GM12878 (cell line): ENCODE data around the gene C17orf78. TPM values are rescaled to one million over a fixed set of nuclear protein-coding genes. Genes with fewer than 3 reads are reported as not detected.
A peak's percentile ranks its signal among the peaks of the same experiment; 100 is the strongest.

ENCODE experiments used
- ATAC-seq: fragments of 200-7000 bp; cut with Tn5 transposase; 3 replicates; pipeline ENCODE4 v1.9.1; 2020; ENCODE audit warnings: mild to moderate bottlenecking, moderate library complexity
- BruUV-seq: library from RNA; stranded (reverse); fragments of 400-500 nt; replicated peaks from 2 replicates; lab custom pipeline; 2021; lab: Mats Ljungman, UMichigan
- CTCF ChIA-PET: fragments of 300-600 bp; sonication (Branson Sonifier 250); formaldehyde crosslinking; extraction: SDS; loops from one replicate; lab custom pipeline; 2021; ENCODE audit warnings: inconsistent platforms; lab: Yijun Ruan, JAX
- POLR2A ChIA-PET: fragments of 350-600 bp; formaldehyde crosslinking; extraction: SDS; loops from one replicate; lab custom pipeline; 2021; ENCODE audit warnings: inconsistent platforms; lab: Charles Lee
- RAD21 ChIA-PET: fragments of 300-600 bp; sonication (Branson Sonifier 250); formaldehyde crosslinking; loops from one replicate; lab custom pipeline; 2023; ENCODE audit warnings: antibody characterized with exemption; ENCODE audit not compliant: unreplicated experiment; lab: Charles Lee
- SMC1A ChIA-PET: fragments of 300-600 bp; sonication (Branson Sonifier 250); formaldehyde crosslinking; loops from one replicate; lab custom pipeline; 2023; ENCODE audit not compliant: unreplicated experiment, uncharacterized antibody; lab: Charles Lee
- DNase-seq: peaks from one replicate; pipeline ENCODE4 v3.0.0-alpha.2; 2011; ENCODE audit warnings: low read depth, low spot score
- FAIRE-seq: peaks from 3 replicates; lab custom pipeline; 2011; peaks lifted over from hg19 to GRCh38; lab: Jason Lieb, UNC
- H2AFZ ChIP-seq: 2 replicates; pipeline ENCODE4 v1.6.0; 2011; ENCODE audit warnings: low read depth, low read length, control low read depth; ENCODE audit not compliant: control insufficient read depth
- H3K27ac ChIP-seq: 2 replicates; pipeline ENCODE4 v1.5.1; 2011; ENCODE audit warnings: control low read depth; ENCODE audit not compliant: control insufficient read depth, insufficient read depth
- H3K27me3 ChIP-seq, 2 experiments: replicated peaks in 1 of 2; 2 replicates each; pipeline versions ENCODE4 v1.6.0 to v1.6.1; 2011; ENCODE audit warnings: low read length in 1 of 2; ENCODE audit not compliant: control insufficient read depth in 2 of 2, insufficient read depth in 2 of 2
- H3K36me3 ChIP-seq, 2 experiments: 2 replicates each; pipeline ENCODE4 v1.5.1; 2011; ENCODE audit warnings: low read length in 1 of 2; ENCODE audit not compliant: control insufficient read depth in 2 of 2, insufficient read depth in 2 of 2
- H3K4me1 ChIP-seq: 2 replicates; pipeline ENCODE4 v1.6.1; 2011; ENCODE audit warnings: mild to moderate bottlenecking, low read length, moderate library complexity, mixed read lengths; ENCODE audit not compliant: control insufficient read depth, insufficient read depth
- H3K4me2 ChIP-seq: 2 replicates; pipeline ENCODE4 v1.6.0; 2011; ENCODE audit warnings: control low read depth; ENCODE audit not compliant: control insufficient read depth, insufficient read depth
- H3K4me3 ChIP-seq: fragments of 200-600 bp; sonication (generic); 2 replicates; pipeline ENCODE4 v1.5.1; 2016
- H3K79me2 ChIP-seq: 2 replicates; pipeline ENCODE4 v1.6.0; 2011; ENCODE audit warnings: low read length; ENCODE audit not compliant: control insufficient read depth, insufficient read depth
- H3K9ac ChIP-seq: 2 replicates; pipeline ENCODE4 v1.8.0; 2011; ENCODE audit warnings: low read length, control low read depth, mixed read lengths; ENCODE audit not compliant: control insufficient read depth, insufficient read depth
- H3K9me3 ChIP-seq: replicated peaks from 3 replicates; pipeline ENCODE4 v1.5.1; 2011; ENCODE audit warnings: mild to moderate bottlenecking, low read length; ENCODE audit not compliant: control insufficient read depth, insufficient read depth
- H4K20me1 ChIP-seq: 2 replicates; pipeline ENCODE4 v1.6.0; 2011; ENCODE audit not compliant: control insufficient read depth, insufficient read depth
- DPF2 ChIP-seq: fragments of 450-650 bp; IDR thresholded peaks from 2 replicates; pipeline ENCODE4 v1.6.1; 2017; ENCODE audit warnings: mild to moderate bottlenecking
- EZH2 ChIP-seq: IDR thresholded peaks from 2 replicates; pipeline ENCODE4 v1.6.1; 2012; ENCODE audit warnings: low read depth, mild to moderate bottlenecking, control low read depth, inconsistent platforms, low read length, borderline replicate concordance; ENCODE audit not compliant: control insufficient read depth
- JUNB ChIP-seq: IDR thresholded peaks from 2 replicates; pipeline ENCODE4 v1.6.1; 2016; ENCODE audit warnings: antibody characterized with exemption, mild to moderate bottlenecking
- KLF5 ChIP-seq: fragments of 450-650 bp; IDR thresholded peaks from 2 replicates; pipeline ENCODE4 v1.6.1; 2014; ENCODE audit warnings: mild to moderate bottlenecking; ENCODE audit not compliant: partially characterized antibody
- MEF2B ChIP-seq: fragments of 450-650 bp; IDR thresholded peaks from 2 replicates; pipeline ENCODE4 v1.6.1; 2018; ENCODE audit warnings: mild to moderate bottlenecking, moderate library complexity; ENCODE audit not compliant: partially characterized antibody, poor library complexity, severe bottlenecking
- MXI1 ChIP-seq: fragments of 150-350 bp; IDR thresholded peaks from 2 replicates; pipeline ENCODE4 v1.6.1; 2011; ENCODE audit warnings: low read depth, mild to moderate bottlenecking, inconsistent platforms, low read length, improper control_type of control experiment
- NR2C2 ChIP-seq: IDR thresholded peaks from 2 replicates; pipeline ENCODE4 v1.6.1; 2011; ENCODE audit warnings: borderline replicate concordance, low read depth; ENCODE audit not compliant: control insufficient read depth, insufficient read length
- POU2F2 ChIP-seq: IDR thresholded peaks from 3 replicates; pipeline ENCODE4 v1.6.1; 2011; ENCODE audit warnings: low read depth, mild to moderate bottlenecking, low read length, borderline replicate concordance
- RAD21 ChIP-seq: IDR thresholded peaks from 2 replicates; pipeline ENCODE4 v1.6.1; 2011; ENCODE audit warnings: mild to moderate bottlenecking, low read depth, low read length, moderate library complexity; ENCODE audit not compliant: insufficient read depth
- RUNX3 ChIP-seq: IDR thresholded peaks from 2 replicates; pipeline ENCODE4 v1.6.1; 2012; ENCODE audit warnings: low read length, inconsistent platforms
- SMAD5 ChIP-seq: IDR thresholded peaks from 2 replicates; pipeline ENCODE4 v1.6.1; 2016; ENCODE audit warnings: antibody characterized with exemption, low read depth
- SP1 ChIP-seq: IDR thresholded peaks from one replicate; pipeline ENCODE4 v1.6.1; 2011; ENCODE audit warnings: low read depth, low read length
- TCF7 ChIP-seq: IDR thresholded peaks from 2 replicates; pipeline ENCODE4 v1.6.1; 2014; ENCODE audit warnings: antibody characterized with exemption, borderline replicate concordance
- YY1 ChIP-seq: IDR thresholded peaks from 2 replicates; pipeline ENCODE4 v1.6.1; 2011; ENCODE audit warnings: low read depth, mild to moderate bottlenecking, low read length
- ZNF384 ChIP-seq: IDR thresholded peaks from 2 replicates; pipeline ENCODE4 v1.6.1; 2012; ENCODE audit warnings: low read depth, mild to moderate bottlenecking, low read length, improper control_type of control experiment, borderline replicate concordance
- ZNF622 ChIP-seq: fragments of 450-650 bp; IDR thresholded peaks from 2 replicates; pipeline ENCODE4 v1.6.1; 2017; ENCODE audit warnings: mild to moderate bottlenecking, inconsistent platforms
- WGBS: methylation state at CpG from one replicate; pipeline ENCODE4 v1.1.6; 2016; ENCODE audit warnings: low lambda C conversion rate; ENCODE audit not compliant: insufficient replicate concordance, insufficient coverage; ENCODE audit errors: missing lambda C conversion rate; 5-methylcytosine and 5-hydroxymethylcytosine counted together
- in situ Hi-C: fragments of 300-500 bp; cut with MboI; formaldehyde crosslinking; loops from 9 replicates; pipeline ENCODE4 v1.14.3; 2018; ENCODE audit warnings: mixed read lengths
- intact Hi-C: fragments of 100-400 bp; cut with micrococcal nuclease; formaldehyde crosslinking; loops from one replicate; pipeline ENCODE4 v1.14.2; 2022; ENCODE audit not compliant: unreplicated experiment
- polyA plus RNA-seq, 11 experiments: library from polyadenylated mRNA; depleted of rRNA in 4 of 11; unstranded in 6 of 11; stranded (reverse) in 5 of 11; fragments of >200 nt; fragmentation: Nextera tagmentation in 4 of 11; fragmentation: Illumina TruSeq in 1 of 11; extraction: Ambion mirVana in 4 of 11; extraction: Trizol in 1 of 11; gene quantifications; 1 replicate in 1 of 11; 2 replicates in 10 of 11; pipeline versions ENCODE4 v1.2.1 to v1.2.3, GENCODE V29; 2011 to 2016; ENCODE audit warnings: inconsistent platforms in 2 of 11, missing spikeins in 2 of 11, low read depth in 1 of 11
- total RNA-seq, 4 experiments: library from RNA; depleted of rRNA in 3 of 4; stranded (reverse); fragments of >200 nt in 3 of 4; fragmentation: Illumina TruSeq in 1 of 4; extraction: Trizol in 1 of 4; gene quantifications; 2 replicates each; pipeline versions ENCODE4 v1.2.1 to v1.2.3, GENCODE V29; 2013 to 2021
- TF ChIP-seq, protein P1 (sequence below): IDR thresholded peaks from 2 replicates; pipeline ENCODE4 v1.6.1; 2011; ENCODE audit warnings: low read depth, low read length, improper control_type of control experiment, borderline replicate concordance
- TF ChIP-seq, protein P2 (sequence below): IDR thresholded peaks from 2 replicates; pipeline ENCODE4 v1.6.1; 2011; ENCODE audit warnings: borderline replicate concordance, low read depth, mild to moderate bottlenecking, moderate library complexity, mixed read lengths, low read length; ENCODE audit not compliant: insufficient read depth; ENCODE audit errors: extremely low read length
- TF ChIP-seq, protein P3 (sequence below): fragments of 450-650 bp; formaldehyde crosslinking; IDR thresholded peaks from 2 replicates; pipeline ENCODE4 v1.4.0; 2020; ENCODE audit warnings: mild to moderate bottlenecking, moderate library complexity

The C17orf78 gene
- total and polyA plus RNA-seq, 10 of the 15 experiments (the other 5 are each of a cell fraction or from before 2014, with no cell fraction given), result 0.10 TPM; not detected in 9

DNA sequence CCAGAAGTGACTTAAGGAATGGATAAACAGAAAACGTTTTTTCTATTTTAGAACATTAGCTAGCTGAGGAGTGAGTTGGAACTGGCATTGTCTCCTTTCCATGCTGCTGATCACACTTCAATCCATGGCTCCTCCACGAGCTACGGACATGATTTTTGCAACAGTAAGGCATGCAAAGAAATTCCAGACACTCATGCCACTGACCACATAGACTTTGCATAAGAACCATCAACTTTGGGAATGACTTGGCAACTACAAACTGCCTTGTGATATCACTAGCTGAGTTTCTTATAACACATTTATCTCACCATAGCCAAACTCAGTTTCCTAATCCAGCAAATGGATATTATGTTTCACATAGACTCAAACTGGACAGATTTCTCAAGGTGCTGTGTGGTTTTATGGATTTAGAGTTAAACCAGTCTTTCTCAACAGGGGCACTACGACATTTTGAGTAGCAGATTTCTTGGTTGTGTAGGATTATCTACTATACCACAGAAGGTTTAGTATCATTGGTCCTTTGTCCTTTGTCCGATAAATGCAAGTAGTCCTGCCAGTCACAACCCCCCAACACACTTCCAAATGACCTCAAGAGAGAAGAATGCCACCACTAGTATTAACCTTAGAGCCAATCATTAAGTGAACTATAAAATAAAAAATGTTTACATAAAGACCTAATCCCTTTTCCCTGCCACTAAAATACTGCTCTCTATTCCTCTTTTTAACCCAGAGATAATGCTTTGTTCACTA lies 48.3 kb upstream of the C17orf78 start:
- Histone ChIP-seq H3K79me2 (no peaks in the 10 kb centered on the region), H3K36me3 (peaks cover 1 to 4% of the 10 kb centered on the region in 2 experiments)
- intact Hi-C loops, result no loop called here
- TF ChIP-seq ZNF384 (no peak), TCF7 (no peak), MEF2B (no peak), EZH2 (no peak), POU2F2 (no peak), DPF2 (no peak), SMAD5 (no peak), ZNF622 (no peak), RUNX3 (no peak), RAD21 (no peak), NR2C2 (no peak), YY1 (no peak), JUNB (no peak), KLF5 (no peak), MXI1 (no peak), SP1 (no peak)
- TF ChIP-seq, protein P1, sequence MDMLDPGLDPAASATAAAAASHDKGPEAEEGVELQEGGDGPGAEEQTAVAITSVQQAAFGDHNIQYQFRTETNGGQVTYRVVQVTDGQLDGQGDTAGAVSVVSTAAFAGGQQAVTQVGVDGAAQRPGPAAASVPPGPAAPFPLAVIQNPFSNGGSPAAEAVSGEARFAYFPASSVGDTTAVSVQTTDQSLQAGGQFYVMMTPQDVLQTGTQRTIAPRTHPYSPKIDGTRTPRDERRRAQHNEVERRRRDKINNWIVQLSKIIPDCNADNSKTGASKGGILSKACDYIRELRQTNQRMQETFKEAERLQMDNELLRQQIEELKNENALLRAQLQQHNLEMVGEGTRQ, result no peak
- TF ChIP-seq, protein P2, sequence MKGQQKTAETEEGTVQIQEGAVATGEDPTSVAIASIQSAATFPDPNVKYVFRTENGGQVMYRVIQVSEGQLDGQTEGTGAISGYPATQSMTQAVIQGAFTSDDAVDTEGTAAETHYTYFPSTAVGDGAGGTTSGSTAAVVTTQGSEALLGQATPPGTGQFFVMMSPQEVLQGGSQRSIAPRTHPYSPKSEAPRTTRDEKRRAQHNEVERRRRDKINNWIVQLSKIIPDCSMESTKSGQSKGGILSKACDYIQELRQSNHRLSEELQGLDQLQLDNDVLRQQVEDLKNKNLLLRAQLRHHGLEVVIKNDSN, result no peak
- TF ChIP-seq, protein P3, sequence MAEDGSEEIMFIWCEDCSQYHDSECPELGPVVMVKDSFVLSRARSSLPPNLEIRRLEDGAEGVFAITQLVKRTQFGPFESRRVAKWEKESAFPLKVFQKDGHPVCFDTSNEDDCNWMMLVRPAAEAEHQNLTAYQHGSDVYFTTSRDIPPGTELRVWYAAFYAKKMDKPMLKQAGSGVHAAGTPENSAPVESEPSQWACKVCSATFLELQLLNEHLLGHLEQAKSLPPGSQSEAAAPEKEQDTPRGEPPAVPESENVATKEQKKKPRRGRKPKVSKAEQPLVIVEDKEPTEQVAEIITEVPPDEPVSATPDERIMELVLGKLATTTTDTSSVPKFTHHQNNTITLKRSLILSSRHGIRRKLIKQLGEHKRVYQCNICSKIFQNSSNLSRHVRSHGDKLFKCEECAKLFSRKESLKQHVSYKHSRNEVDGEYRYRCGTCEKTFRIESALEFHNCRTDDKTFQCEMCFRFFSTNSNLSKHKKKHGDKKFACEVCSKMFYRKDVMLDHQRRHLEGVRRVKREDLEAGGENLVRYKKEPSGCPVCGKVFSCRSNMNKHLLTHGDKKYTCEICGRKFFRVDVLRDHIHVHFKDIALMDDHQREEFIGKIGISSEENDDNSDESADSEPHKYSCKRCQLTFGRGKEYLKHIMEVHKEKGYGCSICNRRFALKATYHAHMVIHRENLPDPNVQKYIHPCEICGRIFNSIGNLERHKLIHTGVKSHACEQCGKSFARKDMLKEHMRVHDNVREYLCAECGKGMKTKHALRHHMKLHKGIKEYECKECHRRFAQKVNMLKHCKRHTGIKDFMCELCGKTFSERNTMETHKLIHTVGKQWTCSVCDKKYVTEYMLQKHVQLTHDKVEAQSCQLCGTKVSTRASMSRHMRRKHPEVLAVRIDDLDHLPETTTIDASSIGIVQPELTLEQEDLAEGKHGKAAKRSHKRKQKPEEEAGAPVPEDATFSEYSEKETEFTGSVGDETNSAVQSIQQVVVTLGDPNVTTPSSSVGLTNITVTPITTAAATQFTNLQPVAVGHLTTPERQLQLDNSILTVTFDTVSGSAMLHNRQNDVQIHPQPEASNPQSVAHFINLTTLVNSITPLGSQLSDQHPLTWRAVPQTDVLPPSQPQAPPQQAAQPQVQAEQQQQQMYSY, result no peak

More for the DNA sequence above, 48.3 kb upstream of the C17orf78 start:
- Histone ChIP-seq H3K27ac (no peak overlapping the region), H3K4me1 (no peaks in the 10 kb centered on the region), H3K4me2 (no peak overlapping the region), H4K20me1 (no peaks in the 10 kb centered on the region), H3K4me3 (no peak overlapping the region), H3K9ac (no peak overlapping the region), H2AFZ (no peak overlapping the region), H3K9me3 (no peaks in the 10 kb centered on the region), H3K27me3 (no peaks in the 10 kb centered on the region)
- no peak for ATAC-seq
- ChIA-PET CTCF (interaction anchor here (1.3 kb wide), 1 partner anchor 46 kb away, joined by 3 read pairs; no protein-coding TSS in a partner anchor), POLR2A (interaction anchor here (0.5 kb wide), 1 partner anchor 303 kb away, joined by 7 read pairs; no protein-coding TSS in a partner anchor), RAD21 (no interaction called here), SMC1A (interaction anchor here (1.2 kb wide), 1 partner anchor 12 kb away, joined by 3 read pairs; no protein-coding TSS in a partner anchor)
- in situ Hi-C loops, result no loop called here
- no peak for FAIRE-seq
- DNase-seq, result no peak
- TSS peak; percentile 42 for BruUV-seq
- 74% methylated on average over 5 of the region's 5 CpGs for WGBS
